Natural killer cell (primary cell): ENCODE data around the gene CDKN2AIP. TPM values are rescaled to one million over a fixed set of nuclear protein-coding genes. Genes with fewer than 3 reads are reported as not detected.

ENCODE experiments used
- ATAC-seq, 3 donors: fragments of 150-1000 bp in 2 of 3; fragments of 200-7000 bp in 1 of 3; cut with Tn5 transposase; 1 replicate in 1 of 3; 2 replicates in 2 of 3; pipeline ENCODE4 v1.10.0; 2021; ENCODE audit warnings: mild to moderate bottlenecking in 2 of 3, moderate library complexity in 2 of 3
- DNase-seq, 2 donors: peaks; one replicate each; pipeline versions ENCODE4 v3.0.0 to v3.0.0-alpha.2; 2013 to 2021; ENCODE audit warnings: mixed read lengths in 1 of 2
- H3K27ac ChIP-seq: one replicate; pipeline ENCODE4 v1.5.1; 2013; ENCODE audit warnings: mild to moderate bottlenecking, low read length
- H3K27me3 ChIP-seq: one replicate; pipeline ENCODE4 v1.6.1; 2013; ENCODE audit warnings: low read length; ENCODE audit not compliant: control insufficient read depth, insufficient read depth
- H3K36me3 ChIP-seq: one replicate; pipeline ENCODE4 v1.6.1; 2013; ENCODE audit warnings: low read length; ENCODE audit not compliant: control insufficient read depth, insufficient read depth
- H3K4me1 ChIP-seq: one replicate; pipeline ENCODE4 v1.6.1; 2013; ENCODE audit warnings: low read length; ENCODE audit not compliant: control insufficient read depth, insufficient read depth
- H3K4me3 ChIP-seq: one replicate; pipeline ENCODE4 v1.5.1; 2013; ENCODE audit warnings: low read length
- H3K9me3 ChIP-seq: one replicate; pipeline ENCODE4 v1.6.1; 2013; ENCODE audit warnings: low read length; ENCODE audit not compliant: control insufficient read depth, insufficient read depth
- H3K27ac Mint-ChIP-seq, 2 donors: one replicate each; pipeline ENCODE4 v1.8.0; 2022; ENCODE audit warnings: mild to moderate bottlenecking in 2 of 2, mixed read lengths in 2 of 2, moderate library complexity in 1 of 2
- H3K27me3 Mint-ChIP-seq, 2 donors: one replicate each; pipeline ENCODE4 v1.8.0; 2022; ENCODE audit warnings: low read depth in 2 of 2, mixed read lengths in 2 of 2
- H3K36me3 Mint-ChIP-seq: one replicate; pipeline ENCODE4 v1.8.0; 2022; ENCODE audit warnings: mixed read lengths
- H3K4me1 Mint-ChIP-seq, 2 donors: one replicate each; pipeline ENCODE4 v1.8.0; 2022; ENCODE audit warnings: mixed read lengths in 2 of 2
- H3K4me3 Mint-ChIP-seq: one replicate; pipeline ENCODE4 v1.8.0; 2022; ENCODE audit warnings: mild to moderate bottlenecking, moderate library complexity, mixed read lengths
- H3K9me3 Mint-ChIP-seq, 2 donors: one replicate each; pipeline ENCODE4 v1.8.0; 2022; ENCODE audit warnings: mixed read lengths in 2 of 2
- WGBS: methylation state at CpG from one replicate; pipeline ENCODE4 v1.1.7; 2013; ENCODE audit warnings: missing lambda C conversion rate; ENCODE audit not compliant: insufficient coverage; 5-methylcytosine and 5-hydroxymethylcytosine counted together
- intact Hi-C: fragments of 100-400 bp; cut with micrococcal nuclease; formaldehyde crosslinking; loops from one replicate; pipeline ENCODE4 v1.14.2; 2022
- total RNA-seq, 4 donors: library from RNA; stranded (reverse); fragments of 120-200 nt in 1 of 4; gene quantifications; one replicate each; pipeline versions ENCODE4 v1.2.3 to v1.2.4, GENCODE V29; 2013 to 2022
- TF ChIP-seq, protein P1 (sequence below): fragments of 200-600 bp; IDR thresholded peaks from one replicate; pipeline ENCODE4 v1.8.0; 2022; ENCODE audit warnings: antibody characterized with exemption

CDKN2AIP gene
- total RNA-seq, 3 donors from 2014 or later (not counting 1 experiment from before 2014, with no cell fraction given), result 24.2 to 27.3 (median 25.7) TPM

DNA sequence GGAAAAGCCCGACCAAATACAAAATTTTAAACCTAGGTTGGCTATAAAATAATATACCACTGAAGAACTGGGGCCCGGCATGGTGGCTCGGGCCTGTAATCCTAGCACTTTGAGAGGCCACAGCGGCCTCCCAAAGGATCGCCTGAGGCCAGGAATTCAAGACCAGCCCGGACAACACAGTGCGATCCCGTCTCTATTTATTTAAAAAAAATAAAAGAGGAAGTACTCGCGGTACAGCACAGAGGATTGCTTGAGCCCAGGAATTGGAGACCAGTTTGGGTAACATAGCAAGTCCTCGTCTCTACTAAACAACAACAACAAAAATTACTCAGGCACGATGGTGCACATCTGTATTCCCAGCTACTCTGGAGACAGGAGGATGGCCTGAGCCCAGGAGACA, 44.8 kb upstream of the CDKN2AIP start:
- intact Hi-C loops, result no loop called here
- Mint-ChIP-seq H3K9me3 (no peaks in the 10 kb centered on the region), H3K27me3 (peaks cover 25 to 39% of the 10 kb centered on the region in 2 donors), H3K27ac (no peak overlapping the region), H3K36me3 (no peaks in the 10 kb centered on the region), H3K4me3 (no peak overlapping the region), H3K4me1 (peaks cover 24 to 28% of the 10 kb centered on the region in 2 donors)
- ATAC-seq (no peak), DNase-seq (no peak)
- Histone ChIP-seq H3K9me3 (no peaks in the 10 kb centered on the region), H3K36me3 (no peaks in the 10 kb centered on the region), H3K27ac (no peak overlapping the region), H3K4me3 (no peak overlapping the region), H3K4me1 (peaks cover 15% of the 10 kb centered on the region), H3K27me3 (peaks cover 3% of the 10 kb centered on the region)
- TF ChIP-seq, protein P1, sequence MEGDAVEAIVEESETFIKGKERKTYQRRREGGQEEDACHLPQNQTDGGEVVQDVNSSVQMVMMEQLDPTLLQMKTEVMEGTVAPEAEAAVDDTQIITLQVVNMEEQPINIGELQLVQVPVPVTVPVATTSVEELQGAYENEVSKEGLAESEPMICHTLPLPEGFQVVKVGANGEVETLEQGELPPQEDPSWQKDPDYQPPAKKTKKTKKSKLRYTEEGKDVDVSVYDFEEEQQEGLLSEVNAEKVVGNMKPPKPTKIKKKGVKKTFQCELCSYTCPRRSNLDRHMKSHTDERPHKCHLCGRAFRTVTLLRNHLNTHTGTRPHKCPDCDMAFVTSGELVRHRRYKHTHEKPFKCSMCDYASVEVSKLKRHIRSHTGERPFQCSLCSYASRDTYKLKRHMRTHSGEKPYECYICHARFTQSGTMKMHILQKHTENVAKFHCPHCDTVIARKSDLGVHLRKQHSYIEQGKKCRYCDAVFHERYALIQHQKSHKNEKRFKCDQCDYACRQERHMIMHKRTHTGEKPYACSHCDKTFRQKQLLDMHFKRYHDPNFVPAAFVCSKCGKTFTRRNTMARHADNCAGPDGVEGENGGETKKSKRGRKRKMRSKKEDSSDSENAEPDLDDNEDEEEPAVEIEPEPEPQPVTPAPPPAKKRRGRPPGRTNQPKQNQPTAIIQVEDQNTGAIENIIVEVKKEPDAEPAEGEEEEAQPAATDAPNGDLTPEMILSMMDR, result no peak
- WGBS, result 64% methylated on average over 12 of the region's 12 CpGs

DNA sequence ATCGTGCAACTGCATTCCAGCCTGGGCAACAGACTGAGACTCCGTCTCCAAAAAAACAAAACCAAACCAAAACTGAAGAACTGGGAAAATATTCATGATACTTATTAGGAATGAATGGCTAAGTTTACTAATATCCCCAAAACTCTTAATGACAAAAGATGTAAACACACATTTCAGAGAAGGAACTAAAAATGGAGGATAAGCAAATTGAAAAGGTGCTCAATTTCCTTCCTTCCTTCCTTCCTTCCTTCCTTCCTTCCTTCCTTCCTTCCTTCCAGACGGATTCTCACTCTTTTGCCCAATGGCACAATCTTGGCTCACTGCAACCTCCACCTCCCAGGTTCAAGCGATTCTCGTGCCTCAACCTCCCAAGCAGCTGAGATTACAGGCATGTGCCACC, 44.4 kb upstream of the CDKN2AIP start:
- intact Hi-C loops, result no loop called here
- H3K36me3 Mint-ChIP-seq, result no peaks in the 10 kb centered on the region

DNA sequence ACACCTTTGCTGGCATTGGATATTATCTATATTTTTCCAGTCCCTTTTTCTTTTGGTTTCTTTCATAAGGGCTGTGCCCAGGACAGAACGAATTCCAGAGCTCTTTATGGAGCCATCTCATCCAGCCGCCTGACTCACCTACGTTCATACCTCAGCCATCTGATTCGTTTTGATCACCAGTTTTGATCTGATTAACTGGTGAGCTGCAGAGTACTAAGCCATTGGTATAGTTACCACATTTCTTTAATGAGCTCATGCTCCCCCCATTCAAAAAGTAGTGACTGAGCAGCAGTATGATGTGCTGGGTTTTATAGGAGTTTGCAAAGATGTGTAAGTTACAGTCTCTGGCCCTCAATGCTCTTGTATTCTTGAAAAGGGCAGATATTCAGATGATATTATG, 43.0 kb upstream of the CDKN2AIP start:
- Histone ChIP-seq H3K27me3 (no peaks in the 10 kb centered on the region), H3K4me1 (peaks cover 15% of the 10 kb centered on the region), H3K9me3 (no peaks in the 10 kb centered on the region), H3K36me3 (no peaks in the 10 kb centered on the region), H3K27ac (no peak overlapping the region), H3K4me3 (no peak overlapping the region)
- H3K27ac Mint-ChIP-seq, result no peak overlapping the region
- TF ChIP-seq, protein P1, result no peak
- 87% methylated on average over 4 of the region's 4 CpGs for WGBS
- intact Hi-C loops, result no loop called here
- no peaks in the 10 kb centered on the region for H3K9me3 Mint-ChIP-seq
- no peak for ATAC-seq
- no peak overlapping the region for H3K4me3 Mint-ChIP-seq
- DNase-seq, result no peak
- peaks cover 24 to 25% of the 10 kb centered on the region in 2 donors for H3K4me1 Mint-ChIP-seq
- no peaks in the 10 kb centered on the region for H3K36me3 Mint-ChIP-seq
- H3K27me3 Mint-ChIP-seq, result peaks cover 22 to 37% of the 10 kb centered on the region in 2 donors

More for the DNA sequence above, 44.4 kb upstream of the CDKN2AIP start:
- no peak for DNase-seq
- Mint-ChIP-seq H3K9me3 (no peaks in the 10 kb centered on the region), H3K4me1 (peaks cover 24 to 28% of the 10 kb centered on the region in 2 donors), H3K27me3 (peaks cover 25 to 37% of the 10 kb centered on the region in 2 donors), H3K4me3 (peak overlapping the region; percentile 52), H3K27ac (no peak overlapping the region)
- Histone ChIP-seq H3K4me1 (peaks cover 15% of the 10 kb centered on the region), H3K27me3 (no peaks in the 10 kb centered on the region), H3K4me3 (no peak overlapping the region), H3K36me3 (no peaks in the 10 kb centered on the region), H3K9me3 (no peaks in the 10 kb centered on the region), H3K27ac (no peak overlapping the region)
- TF ChIP-seq, protein P1, result no peak
- ATAC-seq, result no peak
- 76% methylated on average over 4 of the region's 5 CpGs for WGBS

DNA sequence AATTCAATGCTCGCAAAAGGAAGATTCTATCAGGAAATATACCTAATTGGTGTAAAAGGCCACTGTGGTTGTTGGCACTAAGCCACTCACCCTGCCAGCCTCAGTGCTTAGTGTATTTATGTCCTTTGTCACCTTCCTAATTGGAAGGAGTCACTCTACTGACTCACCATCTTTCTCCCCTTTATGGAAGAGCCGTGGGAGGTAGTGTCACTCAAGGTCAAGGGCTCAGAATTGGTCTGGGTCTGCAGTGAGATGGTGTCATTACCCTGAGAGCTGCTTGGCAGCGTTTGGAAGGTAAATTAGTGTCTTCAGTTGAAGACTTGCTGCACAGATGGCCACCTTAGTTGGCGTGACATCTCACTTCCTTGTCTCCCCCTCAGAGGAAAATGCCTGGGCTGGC, 41.7 kb upstream of the CDKN2AIP start:
- H3K4me1 ChIP-seq, result peaks cover 18% of the 10 kb centered on the region
- no peak overlapping the region for H3K27ac ChIP-seq
- 79% methylated on average over 3 of the region's 4 CpGs for WGBS
- no peaks in the 10 kb centered on the region for H3K27me3 ChIP-seq
- DNase-seq, result no peak
- H3K36me3 ChIP-seq, result no peaks in the 10 kb centered on the region
- H3K27me3 Mint-ChIP-seq, result peaks cover 20 to 26% of the 10 kb centered on the region in 2 donors
- peaks cover 20 to 24% of the 10 kb centered on the region in 2 donors for H3K4me1 Mint-ChIP-seq
- H3K9me3 Mint-ChIP-seq, result no peaks in the 10 kb centered on the region
- no peak for ATAC-seq
- no peaks in the 10 kb centered on the region for H3K9me3 ChIP-seq
- no peak overlapping the region for H3K4me3 ChIP-seq
- TF ChIP-seq, protein P1, result no peak
- intact Hi-C loops, result no loop called here
- no peaks in the 10 kb centered on the region for H3K36me3 Mint-ChIP-seq
- no peak overlapping the region for H3K4me3 Mint-ChIP-seq
- no peak overlapping the region for H3K27ac Mint-ChIP-seq
